ENCODE measurements around the gene MKX. TPM values are rescaled to one million over a fixed set of nuclear protein-coding genes. Genes with fewer than 3 reads are reported as not detected.

MKX gene
- total RNA-seq, 4 donors from 2014 or later = 0.53 to 1.2 TPM; not detected in 2

DNA sequence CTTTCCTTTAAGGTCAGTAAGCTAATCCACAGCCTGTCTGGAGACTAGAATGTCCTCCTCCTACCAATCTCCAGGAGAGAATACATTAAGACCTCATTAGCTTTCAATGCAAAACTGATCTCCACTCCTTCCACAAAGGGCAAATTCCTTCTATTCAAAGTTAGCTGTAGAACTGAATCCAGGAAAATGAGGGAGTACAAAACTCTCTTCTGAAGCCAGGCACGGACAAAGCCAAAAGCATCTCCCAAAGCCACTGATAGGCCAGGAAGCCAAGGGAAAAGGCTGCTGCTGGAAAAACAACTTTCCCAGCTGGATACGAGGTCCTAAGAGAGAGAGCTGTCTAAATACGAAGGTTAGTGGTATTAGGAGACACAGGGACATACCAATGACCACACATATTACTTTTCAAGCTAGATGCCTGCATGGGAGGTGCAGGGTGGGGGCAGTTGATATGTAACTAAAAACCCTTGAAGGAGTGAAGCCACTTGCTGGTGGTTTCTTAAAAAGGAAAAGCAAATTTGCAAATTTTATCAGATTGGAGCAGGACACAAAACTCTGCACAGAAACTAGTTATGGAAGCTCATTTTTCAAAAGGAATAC is 43.6 kb downstream of the MKX start:
- no peak overlapping the region for H3K27ac ChIP-seq
- H3K27me3 ChIP-seq = no peaks in the 10 kb centered on the region
- in situ Hi-C loops (cut with MboI; ENCODE audit: low sequenced_read_pairs in 4 of 4) (no loop called here), intact Hi-C loops (cut with DNase I; ENCODE audit: low total_unique reads) (no loop called here)
- H3K4me3 ChIP-seq = no peak overlapping the region
- TF ChIP-seq CTCF (IDR thresholded peaks at IDR 0.05 in 4 of 5, conservative IDR thresholded peaks at IDR 0.05 in 1 of 5) (no peak), POLR2A (IDR thresholded peaks at IDR 0.05) (no peak)
- no peaks in the 10 kb centered on the region for H3K9me3 ChIP-seq
- H3K4me1 ChIP-seq = no peaks in the 10 kb centered on the region
- DNase-seq (no peak), ATAC-seq (no peak)
- H3K36me3 ChIP-seq = no peaks in the 10 kb centered on the region

- no peaks in the 10 kb centered on the region for H3K36me3 ChIP-seq
- ATAC-seq (no peak), DNase-seq (no peak)
- no peaks in the 10 kb centered on the region for H3K4me1 ChIP-seq
- intact Hi-C loops (cut with DNase I; ENCODE audit: low total_unique reads) (no loop called here), in situ Hi-C loops (cut with MboI; ENCODE audit: low sequenced_read_pairs in 4 of 4) (no loop called here)
- H3K9me3 ChIP-seq = no peaks in the 10 kb centered on the region
- H3K4me3 ChIP-seq = no peak overlapping the region
- no peak for TF ChIP-seq CTCF (IDR thresholded peaks at IDR 0.05 in 4 of 5, conservative IDR thresholded peaks at IDR 0.05 in 1 of 5)
- no peak for TF ChIP-seq POLR2A (IDR thresholded peaks at IDR 0.05)
- no peaks in the 10 kb centered on the region for H3K27me3 ChIP-seq
- H3K27ac ChIP-seq = no peak overlapping the region
These were observed 45.8 kb downstream of the MKX start for GRCh38 chr10:27699776-27700175.

DNA sequence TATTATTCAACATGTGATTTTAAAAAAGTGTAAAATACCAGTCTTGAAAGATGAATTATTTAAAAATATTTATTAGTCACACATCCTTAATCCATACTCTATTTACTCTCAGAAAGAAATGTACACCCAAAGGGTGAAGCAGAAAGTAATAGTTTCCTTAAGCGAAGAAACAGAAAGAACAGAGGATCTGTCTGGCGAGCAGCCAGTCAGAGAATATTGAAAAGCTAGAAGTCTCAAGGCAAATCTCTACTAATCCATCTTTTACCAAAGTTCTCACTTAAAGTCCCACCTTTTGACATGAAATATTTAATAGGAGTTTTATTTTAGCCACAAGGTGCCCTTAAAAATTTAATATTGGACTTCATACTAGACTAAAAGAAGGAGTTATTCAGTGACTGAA is 46.7 kb downstream of the MKX start:
- H3K36me3 ChIP-seq = no peaks in the 10 kb centered on the region
- H3K4me1 ChIP-seq = no peaks in the 10 kb centered on the region
- no peak for TF ChIP-seq POLR2A (IDR thresholded peaks at IDR 0.05)
- no peak for TF ChIP-seq CTCF (IDR thresholded peaks at IDR 0.05 in 4 of 5, conservative IDR thresholded peaks at IDR 0.05 in 1 of 5)
- intact Hi-C loops (cut with DNase I; ENCODE audit: low total_unique reads) (no loop called here), in situ Hi-C loops (cut with MboI; ENCODE audit: low sequenced_read_pairs in 4 of 4) (no loop called here)
- no peak overlapping the region for H3K4me3 ChIP-seq
- H3K27ac ChIP-seq = no peak overlapping the region
- H3K27me3 ChIP-seq = no peaks in the 10 kb centered on the region
- H3K9me3 ChIP-seq = no peaks in the 10 kb centered on the region
- ATAC-seq (no peak), DNase-seq (no peak)

- H3K27ac ChIP-seq = no peak overlapping the region
- TF ChIP-seq POLR2A (IDR thresholded peaks at IDR 0.05) = no peak
- TF ChIP-seq CTCF (IDR thresholded peaks at IDR 0.05 in 4 of 5, conservative IDR thresholded peaks at IDR 0.05 in 1 of 5) = no peak
These were observed 49.2 kb downstream of the MKX start for GRCh38 chr10:27696466-27696865.

DNA sequence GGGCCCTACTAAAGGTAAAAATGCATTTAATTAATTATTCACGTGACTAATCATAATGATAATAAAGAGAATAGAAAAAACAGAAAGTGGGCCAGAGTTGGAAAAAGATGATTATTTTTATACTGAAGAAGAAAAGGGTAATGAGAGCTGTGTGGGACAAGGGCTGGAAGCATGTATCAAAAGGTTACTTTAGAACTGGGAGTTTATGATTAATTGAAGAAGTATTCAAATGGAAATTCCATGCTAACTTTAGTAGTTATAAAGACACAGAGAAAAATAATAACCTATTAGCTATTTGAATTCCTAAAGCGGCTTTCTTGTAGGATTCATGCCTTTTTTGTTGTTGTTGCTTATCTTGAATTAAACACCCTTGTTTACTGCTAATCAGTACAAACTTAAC is 49.9 kb downstream of the MKX start:
- in situ Hi-C loops (cut with MboI; ENCODE audit: low sequenced_read_pairs in 4 of 4) (no loop called here), intact Hi-C loops (cut with DNase I; ENCODE audit: low total_unique reads) (no loop called here)
- ATAC-seq (no peak), DNase-seq (no peak)
- Histone ChIP-seq H3K27ac (no peak overlapping the region), H3K4me3 (no peak overlapping the region), H3K9me3 (no peaks in the 10 kb centered on the region), H3K27me3 (no peaks in the 10 kb centered on the region), H3K36me3 (no peaks in the 10 kb centered on the region), H3K4me1 (no peaks in the 10 kb centered on the region)
- TF ChIP-seq POLR2A (IDR thresholded peaks at IDR 0.05) = no peak

More at GRCh38 chr10:27696466-27696865, 49.2 kb downstream of the MKX start:
- in situ Hi-C loops (cut with MboI; ENCODE audit: low sequenced_read_pairs in 4 of 4) = no loop called here
- Histone ChIP-seq H3K4me1 (no peaks in the 10 kb centered on the region), H3K9me3 (no peaks in the 10 kb centered on the region), H3K27me3 (no peaks in the 10 kb centered on the region), H3K4me3 (no peak overlapping the region), H3K36me3 (no peaks in the 10 kb centered on the region)
- intact Hi-C loops (cut with DNase I; ENCODE audit: low total_unique reads) = no loop called here
- ATAC-seq (no peak), DNase-seq (no peak)
